Measurements from ENCODE around the gene PPFIA2. TPM values are rescaled to one million over a fixed set of nuclear protein-coding genes. Genes with fewer than 3 reads are reported as not detected.

The PPFIA2 gene
- total and polyA plus RNA-seq, 9 of the 15 experiments (the other 6 are each of a cell fraction or from before 2014, with no cell fraction given) = not detected

DNA sequence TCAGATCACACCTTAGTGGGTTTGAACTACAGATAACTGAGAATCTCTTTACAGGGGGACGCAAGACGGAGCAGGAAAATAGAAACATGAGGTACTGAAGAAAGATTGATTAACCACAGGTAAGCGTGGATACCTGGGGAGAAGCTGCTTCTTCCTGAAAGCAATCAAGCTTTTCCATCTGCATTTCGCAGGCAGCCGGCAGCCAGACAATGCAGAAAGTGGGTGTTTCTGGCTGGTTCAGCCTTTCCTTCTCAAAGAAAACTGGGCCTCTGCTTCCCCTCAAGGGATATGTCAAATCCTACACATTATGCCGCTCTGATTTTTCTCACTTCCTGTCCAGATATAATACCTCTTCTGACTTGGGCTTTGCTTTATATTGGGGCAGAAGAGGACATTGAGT lies 39.1 kb upstream of the PPFIA2 start:
- H3K36me3 ChIP-seq (ENCODE audit: control insufficient read depth, insufficient read depth, low read length) = no peaks in the 10 kb centered on the region
- H3K9me3 ChIP-seq (replicated peaks; ENCODE audit: control insufficient read depth, insufficient read depth, low read depth, low read length) = no peaks in the 10 kb centered on the region
- TF ChIP-seq ZSCAN32 (CRISPR knock-in tag; IDR thresholded peaks at IDR 0.05) = no peak
- no peak for TF ChIP-seq NFXL1 (CRISPR knock-in tag; IDR thresholded peaks at IDR 0.05)
- TF ChIP-seq JUN (IDR thresholded peaks at IDR 0.05; ENCODE audit: borderline replicate concordance, low read depth, low read length) = no peak
- TF ChIP-seq JUN (CRISPR knock-in tag; IDR thresholded peaks at IDR 0.05; ENCODE audit: borderline replicate concordance) = no peak
- no peak overlapping the region for H3K4me3 ChIP-seq
- H3K9me1 ChIP-seq (ENCODE audit: control insufficient read depth, insufficient read depth, low read length) = no peaks in the 10 kb centered on the region
- intact Hi-C loops (cut with micrococcal nuclease) (no loop called here), in situ Hi-C loops (cut with MboI) (no loop called here)
- 0% methylated on average over 6 of the region's 6 CpGs for WGBS (ENCODE audit: insufficient coverage, low coverage, missing lambda C conversion rate)
- BruUV-seq (replicated peaks) = no TSS peak
- no peaks in the 10 kb centered on the region for H3K4me1 ChIP-seq (replicated peaks in 1 of 2; ENCODE audit: control insufficient read depth in 2 of 2, insufficient read depth in 2 of 2, low read length in 2 of 2)
- ChIA-PET CTCF (ENCODE audit: low intra/inter-chr PET ratio) (no interaction called here), POLR2A (no interaction called here)
- no peaks in the 10 kb centered on the region for H4K20me1 ChIP-seq (replicated peaks; ENCODE audit: control insufficient read depth, insufficient read depth, low read length)
- no peak overlapping the region for H3K27ac ChIP-seq (ENCODE audit: extremely low read depth, low read depth, low read length)
- no peak overlapping the region for H2AFZ ChIP-seq (ENCODE audit: low read depth, low read length)
- DNase-seq (ENCODE audit: extremely low read depth in 1 of 4, low spot score in 3 of 4) (no peak), FAIRE-seq (no peak), ATAC-seq (no peak)
- no peak overlapping the region for H3K4me2 ChIP-seq (ENCODE audit: insufficient read depth, low read length)
- H3K27me3 ChIP-seq (ENCODE audit: control insufficient read depth in 2 of 2, insufficient read depth in 2 of 2, low read length in 2 of 2) = no peaks in the 10 kb centered on the region
- H3K9ac ChIP-seq (ENCODE audit: insufficient read depth in 1 of 2, low read depth in 2 of 2, low read length in 2 of 2) = no peak overlapping the region
- no peaks in the 10 kb centered on the region for H3K79me2 ChIP-seq (ENCODE audit: control insufficient read depth, insufficient read depth, low read length)

DNA sequence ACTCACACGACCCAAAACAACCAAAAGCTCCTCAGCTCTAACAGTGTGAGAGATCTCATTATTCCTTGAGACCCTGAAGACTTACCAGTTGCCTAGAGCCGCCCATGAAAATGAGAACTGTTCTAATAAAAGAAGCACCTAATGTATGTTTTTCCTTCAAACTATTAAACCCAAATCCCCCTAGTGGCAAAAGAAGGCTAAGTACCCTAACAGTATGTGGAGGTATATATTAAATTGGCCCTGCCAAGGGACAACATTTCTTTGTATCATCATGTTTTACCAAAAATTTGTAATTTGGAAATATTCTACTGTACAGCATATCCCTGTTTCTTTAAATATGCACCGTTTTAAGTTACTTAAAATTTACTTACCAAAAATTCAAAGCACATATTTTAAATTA lies 38.0 kb upstream of the PPFIA2 start:
- intact Hi-C loops (cut with micrococcal nuclease) = no loop called here
- WGBS (ENCODE audit: insufficient coverage, low coverage, missing lambda C conversion rate) = 0% methylated on average over 3 of the region's 3 CpGs
- CTCF ChIA-PET (ENCODE audit: low intra/inter-chr PET ratio) = no interaction called here

More for the DNA sequence above, 38.0 kb upstream of the PPFIA2 start:
- no peak for ATAC-seq
- H3K27ac ChIP-seq (ENCODE audit: extremely low read depth, low read depth, low read length) = no peak overlapping the region
- no peaks in the 10 kb centered on the region for H3K27me3 ChIP-seq (ENCODE audit: control insufficient read depth in 2 of 2, insufficient read depth in 2 of 2, low read length in 2 of 2)
- H4K20me1 ChIP-seq (replicated peaks; ENCODE audit: control insufficient read depth, insufficient read depth, low read length) = no peaks in the 10 kb centered on the region
- no peaks in the 10 kb centered on the region for H3K9me1 ChIP-seq (ENCODE audit: control insufficient read depth, insufficient read depth, low read length)
- POLR2A ChIA-PET = no interaction called here
- no peaks in the 10 kb centered on the region for H3K36me3 ChIP-seq (ENCODE audit: control insufficient read depth, insufficient read depth, low read length)
- in situ Hi-C loops (cut with MboI) = no loop called here
- H3K4me2 ChIP-seq (ENCODE audit: insufficient read depth, low read length) = no peak overlapping the region
- DNase-seq (ENCODE audit: extremely low read depth in 1 of 4, low spot score in 3 of 4) = peak in 1 of 4 experiments; percentile 4
- H3K79me2 ChIP-seq (ENCODE audit: control insufficient read depth, insufficient read depth, low read length) = no peaks in the 10 kb centered on the region
- TF ChIP-seq HMGN3 (IDR thresholded peaks at IDR 0.05; ENCODE audit: borderline replicate concordance, extremely low read depth, insufficient read length, low read depth, low read length) (no peak), ZNF586 (CRISPR knock-in tag; conservative IDR thresholded peaks at IDR 0.05) (no peak), ZNF830 (CRISPR knock-in tag; IDR thresholded peaks at IDR 0.05) (no peak), IRF2 (CRISPR knock-in tag; IDR thresholded peaks at IDR 0.05) (no peak), ZSCAN29 (IDR thresholded peaks at IDR 0.05) (no peak), ARNT (IDR thresholded peaks at IDR 0.05) (no peak), ZFP1 (CRISPR knock-in tag; IDR thresholded peaks at IDR 0.05) (no peak)
- TF ChIP-seq, protein P1, sequence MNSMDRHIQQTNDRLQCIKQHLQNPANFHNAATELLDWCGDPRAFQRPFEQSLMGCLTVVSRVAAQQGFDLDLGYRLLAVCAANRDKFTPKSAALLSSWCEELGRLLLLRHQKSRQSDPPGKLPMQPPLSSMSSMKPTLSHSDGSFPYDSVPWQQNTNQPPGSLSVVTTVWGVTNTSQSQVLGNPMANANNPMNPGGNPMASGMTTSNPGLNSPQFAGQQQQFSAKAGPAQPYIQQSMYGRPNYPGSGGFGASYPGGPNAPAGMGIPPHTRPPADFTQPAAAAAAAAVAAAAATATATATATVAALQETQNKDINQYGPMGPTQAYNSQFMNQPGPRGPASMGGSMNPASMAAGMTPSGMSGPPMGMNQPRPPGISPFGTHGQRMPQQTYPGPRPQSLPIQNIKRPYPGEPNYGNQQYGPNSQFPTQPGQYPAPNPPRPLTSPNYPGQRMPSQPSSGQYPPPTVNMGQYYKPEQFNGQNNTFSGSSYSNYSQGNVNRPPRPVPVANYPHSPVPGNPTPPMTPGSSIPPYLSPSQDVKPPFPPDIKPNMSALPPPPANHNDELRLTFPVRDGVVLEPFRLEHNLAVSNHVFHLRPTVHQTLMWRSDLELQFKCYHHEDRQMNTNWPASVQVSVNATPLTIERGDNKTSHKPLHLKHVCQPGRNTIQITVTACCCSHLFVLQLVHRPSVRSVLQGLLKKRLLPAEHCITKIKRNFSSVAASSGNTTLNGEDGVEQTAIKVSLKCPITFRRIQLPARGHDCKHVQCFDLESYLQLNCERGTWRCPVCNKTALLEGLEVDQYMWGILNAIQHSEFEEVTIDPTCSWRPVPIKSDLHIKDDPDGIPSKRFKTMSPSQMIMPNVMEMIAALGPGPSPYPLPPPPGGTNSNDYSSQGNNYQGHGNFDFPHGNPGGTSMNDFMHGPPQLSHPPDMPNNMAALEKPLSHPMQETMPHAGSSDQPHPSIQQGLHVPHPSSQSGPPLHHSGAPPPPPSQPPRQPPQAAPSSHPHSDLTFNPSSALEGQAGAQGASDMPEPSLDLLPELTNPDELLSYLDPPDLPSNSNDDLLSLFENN (IDR thresholded peaks at IDR 0.05; ENCODE audit: low read depth in 2 of 2, low read length in 2 of 2) = no peak
- BruUV-seq (replicated peaks) = no TSS peak
- no peak overlapping the region for H2AFZ ChIP-seq (ENCODE audit: low read depth, low read length)
- H3K4me1 ChIP-seq (replicated peaks in 1 of 2; ENCODE audit: control insufficient read depth in 2 of 2, insufficient read depth in 2 of 2, low read length in 2 of 2) = no peaks in the 10 kb centered on the region
- H3K4me3 ChIP-seq = no peak overlapping the region
- no peak overlapping the region for H3K9ac ChIP-seq (ENCODE audit: insufficient read depth in 1 of 2, low read depth in 2 of 2, low read length in 2 of 2)
- FAIRE-seq = no peak
- H3K9me3 ChIP-seq (replicated peaks; ENCODE audit: control insufficient read depth, insufficient read depth, low read depth, low read length) = no peaks in the 10 kb centered on the region
